Bone marrow (tissue), 2 donors: ENCODE data around the gene ATAD3A.
"Not testable (repeated sequence)": the region's sequence is repeated elsewhere in the genome, so short reads cannot be mapped to it uniquely, and the experiment has no call there.

Source experiments
- DNase-seq, 2 donors: peaks; one replicate each; lab custom pipeline; 2025; lab: John Stamatoyannopoulos, UW

ATAD3A gene

DNA sequence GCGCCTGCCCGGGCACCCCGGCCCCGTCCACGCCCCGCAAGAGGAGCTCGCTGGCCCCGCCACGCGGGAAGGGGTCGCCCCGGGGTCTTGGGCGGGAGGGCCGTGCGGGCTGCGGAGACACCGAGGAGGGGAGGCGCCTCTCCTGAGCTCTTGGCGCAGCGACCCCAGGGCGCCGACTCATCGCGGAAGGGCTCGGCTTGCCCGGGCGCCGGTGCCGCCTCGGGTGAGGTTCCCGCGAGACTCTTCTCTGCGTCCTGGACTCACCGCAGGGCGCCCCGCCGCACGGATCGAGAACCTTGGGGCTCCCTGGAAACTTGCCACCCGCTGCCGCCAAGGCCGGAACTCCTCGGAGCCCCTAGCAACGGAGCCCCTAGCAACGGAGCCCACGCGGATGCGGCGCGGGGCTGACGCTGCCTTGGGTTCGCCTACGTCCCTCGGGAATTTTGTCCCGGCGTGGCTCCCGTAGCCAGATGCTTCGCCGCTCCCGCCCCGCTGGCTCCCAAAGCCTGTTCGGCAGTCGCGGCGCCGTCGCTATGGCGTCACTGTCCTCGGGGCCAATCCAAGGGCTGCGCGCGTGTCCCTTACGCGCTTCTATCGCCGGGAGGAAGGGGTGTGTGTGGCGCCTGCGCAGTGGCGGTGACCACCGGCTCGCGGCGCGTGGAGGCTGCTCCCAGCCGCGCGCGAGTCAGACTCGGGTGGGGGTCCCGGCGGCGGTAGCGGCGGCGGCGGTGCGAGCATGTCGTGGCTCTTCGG is at the start of gene ATAD3A:
Gene ATAD3A, plus strand, starts transcription at position 630 of the 753 bp plus-strand sequence. Its CDS starts 107 bp downstream, at position 737.
- DNase-seq = peak; percentile 90 to 92

DNA sequence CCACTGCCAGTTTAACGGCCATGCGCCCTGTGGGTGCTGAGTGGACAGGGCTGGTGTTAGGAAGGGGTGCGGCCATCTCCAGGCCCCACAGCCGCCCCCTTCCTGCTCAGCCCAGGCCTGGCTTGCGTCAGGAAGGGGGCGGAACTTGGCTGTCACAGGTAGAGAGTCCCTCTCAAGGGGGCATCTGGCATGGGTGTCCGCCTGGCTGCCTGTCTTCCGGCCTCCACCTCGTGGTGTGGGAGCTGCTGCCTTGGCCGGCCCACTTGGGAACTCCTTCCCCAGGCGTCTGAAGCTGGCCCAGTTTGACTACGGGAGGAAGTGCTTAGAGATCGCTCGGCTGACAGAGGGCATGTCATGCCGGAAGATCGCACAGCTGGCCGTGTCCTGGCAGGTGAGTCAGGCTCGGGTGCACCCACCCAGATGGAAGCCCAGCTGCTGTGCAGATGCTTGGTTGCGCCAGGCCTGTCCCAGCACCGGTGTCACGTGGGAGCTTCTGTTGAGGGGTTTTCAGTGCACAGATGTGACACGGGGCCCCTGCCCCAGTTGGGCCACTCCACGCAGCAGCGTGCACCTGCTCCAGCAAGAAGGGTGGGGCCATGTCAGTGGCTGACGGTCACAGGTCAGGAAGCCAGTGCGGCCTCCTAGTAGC is 49.5 kb upstream of the ATAD3A start:
- DNase-seq = no peak

DNA sequence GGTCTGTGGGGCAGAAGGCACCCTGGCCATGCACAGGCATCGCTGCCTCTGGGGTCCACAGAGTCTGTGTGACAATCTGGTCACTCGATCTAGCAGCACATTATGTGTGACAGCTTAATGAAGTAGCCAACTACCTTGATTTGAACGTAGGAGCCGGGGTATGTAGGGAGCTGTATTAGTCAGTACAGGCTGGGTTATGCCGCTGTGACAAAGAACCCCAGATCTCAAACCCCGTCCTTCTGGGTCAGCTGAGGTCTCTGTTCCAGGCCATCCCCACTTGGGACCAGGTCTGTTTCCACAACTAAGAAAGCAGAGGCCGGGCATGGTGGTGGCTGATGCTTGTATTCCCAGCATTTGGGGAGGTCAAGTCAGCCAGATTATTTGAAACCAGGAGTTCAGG is 48.6 kb upstream of the ATAD3A start:
- DNase-seq = no peak

DNA sequence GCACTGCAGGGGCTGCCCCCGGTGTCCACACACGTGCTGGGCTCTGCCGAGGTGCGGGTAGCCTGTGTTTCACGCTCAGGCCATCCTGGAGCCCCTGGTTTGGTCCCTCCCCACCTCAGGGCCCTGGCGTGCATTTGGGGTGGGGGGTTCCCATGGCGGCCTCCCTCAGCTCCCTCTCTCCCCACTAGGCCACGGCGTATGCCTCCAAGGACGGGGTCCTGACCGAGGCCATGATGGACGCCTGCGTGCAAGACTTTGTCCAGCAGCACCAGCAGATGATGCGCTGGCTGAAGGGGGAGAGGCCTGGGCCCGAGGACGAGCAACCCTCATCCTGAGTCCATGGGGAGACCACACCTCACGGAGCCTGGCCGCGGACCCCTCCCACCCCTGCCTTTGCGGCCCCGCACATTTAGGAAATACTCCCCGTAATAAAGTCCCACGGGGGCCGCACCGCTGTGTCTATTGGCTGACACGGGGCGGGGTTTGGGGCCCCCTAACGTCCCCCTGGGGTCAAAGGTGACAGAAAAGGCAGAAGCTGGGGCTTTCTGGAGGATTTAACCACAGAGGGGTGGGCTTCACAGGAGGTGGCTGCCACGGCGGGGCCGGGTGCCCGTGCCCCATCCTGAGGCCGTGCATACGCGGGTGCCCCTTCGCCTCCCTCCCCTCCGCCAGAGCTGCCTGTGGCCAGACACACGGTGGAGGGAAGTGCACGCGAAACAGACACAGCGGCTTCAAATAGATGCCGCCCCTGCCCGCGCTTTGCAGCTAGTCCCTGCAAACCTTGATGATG is 43.6 kb upstream of the ATAD3A start:
- DNase-seq = not testable (repeated sequence)

DNA sequence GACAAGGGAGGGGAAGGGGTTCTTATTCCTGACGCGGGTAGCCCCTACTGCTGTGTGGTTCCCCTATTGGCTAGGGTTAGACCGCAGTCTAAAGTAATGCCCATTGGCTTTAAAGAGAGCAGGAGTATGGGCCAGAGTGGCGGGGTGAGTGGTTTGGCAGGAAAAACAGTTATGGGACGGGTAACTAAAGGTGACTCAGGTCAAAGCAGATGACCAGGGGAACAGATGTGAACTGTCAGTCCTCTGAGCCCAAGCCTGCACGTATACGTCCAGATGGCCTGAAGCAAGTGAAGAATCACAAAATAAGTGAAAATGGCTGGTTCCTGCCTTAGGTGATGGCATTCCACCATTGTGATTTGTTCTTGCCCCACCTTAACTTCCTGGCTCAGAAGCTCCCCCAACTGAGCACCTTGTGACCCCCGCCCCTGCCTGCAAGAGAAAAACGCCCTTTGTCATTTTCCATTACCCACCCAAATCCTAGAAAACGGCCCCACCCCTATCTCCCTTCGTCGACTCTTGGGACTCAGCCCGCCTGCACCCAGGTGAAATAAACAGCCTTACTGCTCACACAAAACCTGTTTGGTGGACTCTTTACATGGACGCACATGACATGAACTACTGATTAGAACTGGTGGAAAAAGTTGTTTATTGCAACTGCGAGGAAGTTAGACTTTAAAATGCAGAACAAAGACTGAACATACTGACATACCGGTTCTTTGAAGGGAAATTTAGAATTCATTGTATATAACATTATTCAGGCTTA is 41.2 kb upstream of the ATAD3A start:
- no peak for DNase-seq

DNA sequence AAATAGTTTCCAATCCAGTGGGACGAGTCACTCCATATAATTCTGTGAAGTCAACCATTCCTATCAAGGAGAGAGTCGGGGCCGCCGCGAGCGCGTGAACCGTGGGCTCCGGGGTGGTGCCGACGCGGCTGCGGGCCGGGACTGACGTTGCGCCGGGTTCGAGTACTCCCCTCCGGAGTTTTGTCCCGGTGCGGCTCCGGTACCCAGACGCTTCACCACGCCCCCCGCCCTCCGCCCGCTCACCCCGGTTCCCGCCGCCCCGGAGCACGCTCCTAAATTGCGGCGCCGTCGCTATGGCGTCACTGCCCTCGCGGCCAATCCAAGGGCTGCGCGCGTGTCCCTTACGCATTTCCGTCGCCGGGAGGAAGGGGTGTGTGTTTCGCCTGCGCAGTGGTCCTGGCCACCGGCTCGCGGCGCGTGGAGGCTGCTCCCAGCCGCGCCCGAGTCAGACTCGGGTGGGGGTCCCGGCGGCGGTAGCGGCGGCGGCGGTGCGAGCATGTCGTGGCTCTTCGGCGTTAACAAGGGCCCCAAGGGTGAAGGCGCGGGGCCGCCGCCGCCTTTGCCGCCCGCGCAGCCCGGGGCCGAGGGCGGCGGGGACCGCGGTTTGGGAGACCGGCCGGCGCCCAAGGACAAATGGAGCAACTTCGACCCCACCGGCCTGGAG is 40.4 kb upstream of the ATAD3A start, which contains the start of gene ATAD3B:
Gene ATAD3B, plus strand, starts transcription at position 377 of the 664 bp plus-strand sequence. Its CDS starts 120 bp downstream, at position 497.
- DNase-seq = peak; percentile 68 to 78

DNA sequence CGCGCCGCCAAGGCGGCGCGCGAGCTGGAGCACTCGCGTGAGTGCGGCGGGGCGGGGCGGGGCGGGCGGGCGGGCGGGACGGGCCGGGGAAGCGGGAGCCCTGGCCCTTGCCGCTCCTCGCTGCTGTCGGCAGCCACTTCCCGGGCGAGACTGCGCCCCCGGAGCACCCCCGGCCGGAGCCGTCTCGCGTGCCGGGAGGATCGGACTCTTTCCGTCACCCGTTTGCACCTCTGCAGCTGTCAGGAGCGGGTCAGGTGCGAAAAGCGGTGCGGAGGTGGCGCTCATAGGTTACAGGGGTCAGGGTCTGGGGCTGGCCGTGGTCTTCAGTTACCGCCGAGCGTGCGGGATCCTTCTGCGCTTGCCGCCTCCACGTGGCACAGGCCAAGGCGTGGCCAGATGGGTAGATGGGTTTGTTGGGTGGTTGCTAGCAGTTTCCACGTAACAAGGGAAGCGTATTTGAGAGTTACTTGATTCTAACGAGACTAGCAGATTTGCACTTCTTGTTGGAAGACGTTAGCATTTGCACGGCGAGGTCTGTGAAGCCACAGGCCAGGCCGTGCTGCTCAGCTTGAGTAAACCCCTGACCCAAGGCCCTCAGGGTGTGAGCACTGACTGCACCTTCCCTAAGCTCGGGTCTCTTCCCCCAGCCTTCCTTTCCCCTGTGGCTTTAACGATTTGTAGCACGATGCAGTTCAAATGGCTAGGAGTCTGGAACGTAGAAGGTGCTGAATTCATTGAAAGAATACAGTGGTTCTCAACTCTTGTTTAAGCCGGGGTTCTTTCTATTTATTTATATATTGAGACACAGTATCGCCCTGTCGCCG is 39.7 kb upstream of the ATAD3A start:
- DNase-seq = not testable (repeated sequence)

DNA sequence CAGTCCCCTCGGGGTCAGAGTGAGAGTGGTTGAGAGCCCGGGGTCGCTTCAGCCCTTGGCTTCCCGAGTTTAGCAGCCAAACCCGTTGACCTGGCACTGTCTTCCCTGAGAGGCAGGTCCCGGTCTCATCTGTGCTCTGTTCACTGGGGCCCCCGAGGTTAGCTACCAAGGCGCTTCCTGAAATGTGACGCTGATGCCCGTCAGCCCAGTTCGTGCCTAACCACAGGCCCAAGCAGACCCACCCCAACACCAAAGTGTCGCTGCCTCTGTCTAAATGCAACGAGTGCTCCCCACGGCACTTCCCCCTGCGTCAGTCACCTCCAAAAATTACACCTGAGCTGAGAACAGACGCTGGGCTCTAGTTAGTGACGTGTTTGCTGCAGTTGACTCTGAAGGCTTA is 36.0 kb upstream of the ATAD3A start:
- DNase-seq = not testable (repeated sequence)

DNA sequence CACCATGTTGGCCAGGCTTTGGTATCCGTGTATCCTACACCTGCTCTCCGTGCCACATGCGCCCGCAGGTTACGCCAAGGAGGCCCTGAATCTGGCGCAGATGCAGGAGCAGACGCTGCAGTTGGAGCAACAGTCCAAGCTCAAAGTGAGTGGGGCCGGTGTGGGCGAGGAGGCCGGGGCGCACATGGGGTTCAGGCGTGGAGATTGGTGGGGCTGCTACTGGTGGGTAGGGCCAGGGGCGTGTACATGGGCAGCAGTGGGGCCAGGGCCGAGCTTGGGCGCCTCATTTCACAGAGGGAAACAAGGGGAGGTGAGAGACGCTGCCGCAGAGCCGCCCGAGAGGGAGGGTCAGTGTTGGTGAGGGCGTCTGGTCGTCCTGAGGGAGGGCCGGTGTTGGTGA is 34.8 kb upstream of the ATAD3A start:
- no peak for DNase-seq

DNA sequence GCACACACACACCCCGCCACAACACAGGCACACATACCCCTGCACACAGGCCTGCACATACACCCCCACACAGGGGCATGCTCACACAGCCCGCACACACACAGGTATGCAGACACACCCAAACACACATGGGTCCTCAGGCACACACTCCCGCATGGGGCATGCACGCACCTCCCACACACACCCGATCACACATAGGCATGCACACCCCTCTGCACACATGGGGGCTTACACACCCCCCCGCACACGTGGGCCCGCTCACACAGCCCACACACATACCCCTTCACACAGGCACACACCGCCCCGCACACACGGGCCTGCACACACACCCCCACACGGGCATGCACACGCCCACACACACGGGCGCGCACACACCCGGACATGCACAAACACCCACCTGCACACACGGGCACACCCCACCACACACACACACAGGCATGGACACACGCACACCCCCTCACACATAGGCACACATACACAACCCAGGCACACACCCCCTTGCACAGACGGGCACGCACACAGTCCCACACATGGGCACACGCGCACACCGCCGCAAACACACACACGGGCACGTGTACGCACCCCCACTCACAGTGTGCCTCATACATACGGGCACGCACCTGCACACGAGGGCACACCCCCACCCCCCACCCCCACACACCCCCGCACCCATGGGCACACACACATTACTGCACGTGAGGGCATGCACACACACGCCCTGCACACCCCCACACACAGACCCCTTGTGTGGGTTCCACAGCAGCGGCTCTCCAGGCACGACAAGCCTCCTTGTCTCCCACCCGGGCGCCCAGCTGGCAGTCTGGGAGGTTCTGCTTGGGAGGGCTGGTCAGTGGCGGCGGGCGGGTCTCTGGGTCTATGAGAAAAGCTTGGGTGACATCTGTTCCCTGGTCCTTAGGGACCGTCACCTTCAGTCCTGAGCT is 32.1 kb upstream of the ATAD3A start:
- no peak for DNase-seq

DNA sequence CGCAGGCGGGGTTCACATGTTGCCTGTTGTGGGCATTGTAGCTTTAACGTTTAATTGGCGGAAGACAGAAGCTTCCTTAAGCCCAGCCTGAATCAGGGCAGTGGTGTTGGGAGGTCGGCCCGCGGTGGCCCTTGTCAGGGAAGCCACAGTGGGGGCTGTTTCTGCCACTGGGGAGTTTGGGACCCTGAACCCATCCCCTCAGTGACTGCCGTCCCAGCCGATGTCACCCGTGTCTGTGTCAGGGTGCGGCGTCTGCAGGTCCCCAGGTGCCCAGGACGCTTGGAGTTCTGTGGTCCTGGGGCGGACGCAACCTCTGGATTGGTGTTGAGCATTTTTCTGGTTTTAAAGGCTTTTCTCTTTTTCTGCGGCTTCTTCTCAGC is 31.5 kb upstream of the ATAD3A start:
- DNase-seq = not testable (repeated sequence)

DNA sequence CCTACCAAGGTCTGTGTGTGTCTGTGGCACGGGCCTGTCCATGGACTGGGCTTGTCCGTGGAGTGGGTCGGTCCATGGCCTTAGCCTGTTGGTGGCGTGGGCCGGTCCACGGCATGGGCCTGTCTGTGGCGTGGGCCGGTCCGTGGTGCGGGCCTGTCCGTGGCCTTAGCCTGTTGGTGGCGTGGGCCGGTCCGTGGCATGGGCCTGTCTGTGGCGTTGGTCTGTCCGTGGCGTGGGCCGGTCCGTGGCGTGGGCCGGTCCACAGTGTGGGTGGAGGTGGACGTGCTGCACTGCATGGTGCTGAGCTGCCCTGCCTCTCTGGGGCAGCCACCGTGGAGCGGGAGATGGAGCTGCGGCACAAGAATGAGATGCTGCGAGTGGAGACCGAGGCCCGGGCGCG is 30.2 kb upstream of the ATAD3A start:
- not testable (repeated sequence) for DNase-seq

DNA sequence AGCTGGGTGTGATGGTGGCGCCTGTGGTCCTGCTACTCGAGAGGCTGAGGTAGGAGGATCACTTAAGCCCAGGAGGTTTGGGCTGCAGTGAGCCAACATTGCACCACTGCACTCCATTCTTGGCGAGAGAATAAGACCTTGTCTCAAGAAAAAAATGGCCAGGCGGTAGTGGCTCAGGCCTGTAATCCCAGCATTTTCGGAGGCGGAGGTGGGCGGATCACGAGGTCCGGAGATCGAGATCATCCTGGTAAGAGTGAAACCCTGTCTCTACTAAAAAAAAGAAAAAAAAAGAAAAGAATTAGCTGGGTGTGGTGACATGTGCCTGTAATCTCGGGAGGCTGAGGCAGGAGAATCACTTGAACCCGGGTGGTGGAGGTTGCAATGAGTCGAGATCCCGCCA is 29.1 kb upstream of the ATAD3A start:
- DNase-seq = no peak

DNA sequence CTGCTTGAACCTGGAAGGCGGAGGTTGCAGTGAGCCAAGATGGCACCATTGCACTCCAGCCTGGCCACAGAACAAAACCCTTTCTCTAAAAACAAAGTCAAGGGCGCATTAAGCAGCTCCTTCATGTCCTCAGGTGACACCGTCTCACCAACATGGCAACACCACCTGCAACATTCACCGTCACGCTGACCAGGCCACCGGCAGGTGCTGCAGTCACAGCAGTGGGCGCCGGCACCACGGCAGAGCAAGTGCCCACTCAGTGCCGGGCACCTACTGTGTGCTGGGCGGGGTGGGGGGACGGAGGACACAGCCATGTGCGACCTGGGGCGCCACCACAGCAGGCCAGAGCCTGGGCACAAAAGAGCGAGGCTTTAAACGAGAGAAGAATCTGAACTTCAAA is 28.2 kb upstream of the ATAD3A start:
- no peak for DNase-seq

DNA sequence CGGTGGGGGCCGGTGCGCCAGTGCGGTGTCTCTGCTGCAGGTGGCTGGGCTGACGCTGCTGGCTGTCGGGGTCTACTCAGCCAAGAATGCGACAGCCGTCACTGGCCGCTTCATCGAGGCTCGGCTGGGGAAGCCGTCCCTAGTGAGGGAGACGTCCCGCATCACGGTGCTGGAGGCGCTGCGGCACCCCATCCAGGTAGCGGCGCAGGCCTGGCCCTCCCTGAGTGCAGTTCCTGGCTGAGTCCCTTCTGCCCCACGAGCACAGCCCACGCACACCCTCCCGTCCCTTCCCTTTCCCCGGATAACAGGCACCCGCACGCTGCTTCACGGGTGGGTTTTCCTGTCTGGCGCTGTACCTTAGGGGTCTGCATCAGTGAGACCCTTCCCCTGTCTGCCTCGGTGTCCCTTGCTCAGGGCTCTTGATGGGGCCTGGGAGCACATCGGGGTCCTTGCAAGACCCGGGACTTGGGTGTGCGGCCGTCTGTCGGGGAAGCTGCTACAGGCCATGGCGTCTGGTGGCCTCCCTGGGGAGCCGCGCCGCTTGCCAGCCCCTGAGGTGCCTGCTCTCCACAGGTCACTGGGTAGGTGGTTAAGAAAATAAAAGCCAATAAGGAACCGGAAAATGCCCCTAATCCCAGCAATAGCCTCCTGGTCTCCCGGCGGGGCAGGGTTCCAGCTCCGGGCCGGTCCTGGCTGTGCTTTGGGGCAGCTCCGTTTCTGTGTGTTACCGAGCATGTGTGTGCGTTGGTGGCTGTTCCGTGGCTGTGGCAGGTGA is 26.8 kb upstream of the ATAD3A start:
- DNase-seq = not testable (repeated sequence)

DNA sequence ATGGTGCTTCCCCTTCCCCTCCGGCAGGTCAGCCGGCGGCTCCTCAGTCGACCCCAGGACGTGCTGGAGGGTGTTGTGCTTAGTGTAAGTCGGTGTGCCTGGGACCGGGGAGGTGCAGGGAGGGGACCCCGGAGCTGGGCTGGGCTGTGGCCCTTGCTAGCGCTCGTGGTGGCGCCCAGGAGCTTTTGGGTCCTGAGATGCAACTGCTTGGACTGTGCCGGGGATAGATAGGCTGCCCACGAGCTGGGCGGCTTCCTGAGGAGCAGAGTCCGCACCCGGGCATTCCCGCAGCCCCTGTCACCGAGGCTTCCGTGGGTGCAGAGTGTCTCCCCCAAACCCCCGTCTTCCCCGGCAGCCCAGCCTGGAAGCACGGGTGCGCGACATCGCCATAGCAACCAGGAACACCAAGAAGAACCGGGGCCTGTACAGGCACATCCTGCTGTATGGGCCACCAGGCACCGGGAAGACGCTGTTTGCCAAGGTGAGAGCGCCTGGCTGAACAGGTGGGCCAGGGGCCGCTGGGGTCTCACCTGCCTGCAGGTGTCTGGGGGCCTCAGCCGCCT is 26.1 kb upstream of the ATAD3A start:
- not testable (repeated sequence) for DNase-seq

DNA sequence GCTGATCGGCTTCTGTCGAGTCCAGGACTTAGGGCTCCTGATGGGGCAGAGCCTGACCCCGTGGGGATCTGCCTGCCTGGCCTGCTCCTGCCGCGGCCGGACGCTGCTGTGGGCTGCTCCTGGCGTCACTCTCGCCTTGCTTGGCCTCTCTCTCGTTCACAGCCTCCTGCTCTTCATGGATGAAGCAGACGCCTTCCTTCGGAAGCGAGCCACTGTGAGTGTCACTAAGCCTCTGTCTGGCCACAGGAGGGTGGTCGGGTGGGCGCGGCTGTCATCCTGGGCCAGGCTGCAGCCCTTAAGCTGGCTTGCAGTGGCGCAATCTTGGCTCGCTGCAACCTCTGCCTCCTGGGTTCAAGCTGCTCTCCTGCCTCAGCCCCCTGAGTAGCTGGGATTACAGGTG is 24.3 kb upstream of the ATAD3A start:
- no peak for DNase-seq

DNA sequence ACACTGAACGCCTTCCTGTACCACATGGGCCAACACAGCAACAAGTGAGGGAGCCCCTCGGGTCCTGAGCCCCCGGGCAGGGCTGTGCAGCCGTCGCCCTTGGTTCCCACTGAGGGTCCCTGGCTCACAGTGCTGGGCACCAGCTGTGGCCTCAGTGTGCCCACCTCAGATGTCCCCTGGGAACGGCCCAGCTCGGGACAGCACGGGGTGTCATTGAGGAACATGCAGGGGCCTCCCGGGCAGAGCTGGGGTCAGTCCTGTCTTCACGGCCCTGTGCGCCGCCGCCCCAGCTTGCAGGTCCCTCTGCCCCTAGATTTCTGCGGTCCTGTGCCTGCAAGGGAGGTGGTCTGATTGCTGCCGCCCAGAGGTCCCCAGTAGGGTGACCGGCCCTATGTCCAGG is 22.7 kb upstream of the ATAD3A start:
- DNase-seq = no peak
